Activated naive CD4-positive, alpha-beta T cell treated with anti-CD3 and anti-CD28 coated beads, Interleukin-2, amount 50 U/mL, for 72 hours (primary cell): ENCODE data around the gene LILRB4. TPM values are rescaled to one million over a fixed set of nuclear protein-coding genes. Genes with fewer than 3 reads are reported as not detected.
"Not testable (repeated sequence)": the region's sequence is repeated elsewhere in the genome, so short reads cannot be mapped to it uniquely, and the experiment has no call there.

Experiments used
- ATAC-seq, 2 donors: fragments of 150-1000 bp; cut with Tn5 transposase; 2 replicates each; pipeline ENCODE4 v1.10.0; 2021; ENCODE audit warnings: mild to moderate bottlenecking in 2 of 2, moderate library complexity in 2 of 2
- DNase-seq, 2 donors: peaks; one replicate each; pipeline ENCODE4 v3.0.0; 2021 to 2022; ENCODE audit warnings: low spot score in 2 of 2
- H3K27ac Mint-ChIP-seq, 2 donors: one replicate each; pipeline ENCODE4 v1.8.0; 2022; ENCODE audit warnings: mild to moderate bottlenecking in 2 of 2, mixed read lengths in 2 of 2
- H3K36me3 Mint-ChIP-seq, 2 donors: one replicate each; pipeline ENCODE4 v1.8.0; 2022; ENCODE audit warnings: mixed read lengths in 2 of 2
- H3K9me3 Mint-ChIP-seq, 2 donors: one replicate each; pipeline ENCODE4 v1.8.0; 2022; ENCODE audit warnings: mixed read lengths in 2 of 2
- total RNA-seq, 2 donors: library from RNA; stranded (reverse); gene quantifications; one replicate each; pipeline ENCODE4 v1.2.3, GENCODE V29; 2022

The LILRB4 gene
- total RNA-seq, 2 donors from 2014 or later, result not detected

DNA sequence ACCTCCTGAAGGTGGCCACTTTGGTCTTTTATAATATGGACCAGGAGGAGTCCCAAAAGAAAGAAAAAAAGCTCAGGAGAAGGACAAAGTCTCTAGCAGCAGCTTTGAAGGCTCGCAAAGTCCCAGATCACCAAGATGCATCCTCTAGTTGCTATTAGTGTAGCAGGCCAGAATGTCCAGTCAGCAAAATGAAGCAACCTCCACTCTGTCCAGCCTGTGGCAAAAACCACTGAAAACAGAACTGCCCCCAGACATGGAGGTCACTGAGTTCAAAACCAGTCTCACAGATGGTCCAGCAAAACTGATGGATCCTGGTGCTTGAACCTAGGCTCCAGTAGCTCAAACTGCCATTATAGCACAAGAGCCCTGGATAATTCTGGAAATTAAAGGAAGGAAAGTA lies 10.4 kb downstream of the LILRB4 start:
- Mint-ChIP-seq H3K9me3 (peaks cover 0 to 7% of the 10 kb centered on the region in 2 donors), H3K36me3 (peaks cover 0 to 5% of the 10 kb centered on the region in 2 donors), H3K27ac (no peak overlapping the region)
- no peak for ATAC-seq
- no peak for DNase-seq

DNA sequence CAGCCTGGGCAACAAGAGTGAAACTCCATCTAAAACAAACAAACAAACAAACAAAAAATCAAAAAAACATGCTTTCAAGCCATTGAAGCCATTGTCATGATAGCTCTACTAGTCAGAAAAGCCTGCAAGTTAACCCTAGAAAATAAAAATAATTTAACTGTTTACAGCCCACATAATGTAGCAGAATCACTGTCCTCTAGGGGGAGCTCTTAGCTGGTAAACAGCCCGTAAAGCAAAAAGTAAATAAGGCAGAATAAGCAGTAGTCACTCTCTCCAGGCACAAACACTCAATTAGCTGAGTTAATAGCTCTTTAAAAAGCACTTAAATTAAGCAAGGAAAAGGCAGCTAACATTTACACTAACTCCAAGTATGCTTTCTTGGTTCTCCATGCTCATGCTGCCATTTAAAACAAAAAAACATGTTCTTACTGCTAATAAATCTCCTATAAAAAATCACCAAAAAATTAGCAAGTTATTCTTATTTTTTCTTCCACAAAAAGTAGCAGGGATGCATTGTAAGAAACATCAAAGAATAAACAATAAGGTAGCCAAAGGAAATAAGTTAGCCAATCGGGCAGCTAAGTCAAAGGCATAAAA lies 11.3 kb downstream of the LILRB4 start:
- ATAC-seq, result no peak
- peak in 1 of 2 donors; percentile 33 for DNase-seq
- Mint-ChIP-seq H3K36me3 (peaks cover 0 to 4% of the 10 kb centered on the region in 2 donors), H3K9me3 (peaks cover 0 to 4% of the 10 kb centered on the region in 2 donors), H3K27ac (no peak overlapping the region)

DNA sequence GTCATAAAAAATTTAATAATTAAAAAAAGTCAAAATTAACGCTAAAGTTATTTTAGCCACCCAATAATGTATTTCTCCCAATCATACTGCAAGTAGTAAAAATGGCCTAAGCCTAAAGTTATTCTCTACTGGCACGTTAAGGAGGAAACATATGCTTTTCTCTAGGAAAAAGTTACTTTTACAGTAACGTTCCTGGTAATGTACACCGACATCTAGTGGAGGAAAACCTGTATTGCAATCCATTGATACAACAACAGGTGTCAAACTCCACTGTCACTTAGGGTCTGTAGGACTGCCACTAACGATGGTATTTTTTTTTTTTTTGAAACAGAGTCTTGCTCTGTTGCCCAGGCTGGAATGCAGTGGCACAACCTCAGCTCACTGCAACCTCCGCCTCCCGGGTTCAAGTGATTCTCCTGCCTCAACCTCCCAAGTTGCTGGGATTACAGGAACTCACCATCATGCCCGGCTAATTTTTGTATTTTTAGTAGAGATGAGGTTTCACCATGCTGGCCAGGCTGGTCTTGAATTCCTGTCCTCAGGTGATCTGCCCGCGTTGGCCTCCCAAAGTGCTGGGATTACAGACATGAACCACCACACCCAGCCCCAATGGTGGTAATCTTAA lies 13.5 kb downstream of the LILRB4 start:
- H3K36me3 Mint-ChIP-seq, H3K9me3 Mint-ChIP-seq, H3K27ac Mint-ChIP-seq, ATAC-seq: not testable (repeated sequence)
- DNase-seq, result peak in 1 of 2 donors; percentile 28

DNA sequence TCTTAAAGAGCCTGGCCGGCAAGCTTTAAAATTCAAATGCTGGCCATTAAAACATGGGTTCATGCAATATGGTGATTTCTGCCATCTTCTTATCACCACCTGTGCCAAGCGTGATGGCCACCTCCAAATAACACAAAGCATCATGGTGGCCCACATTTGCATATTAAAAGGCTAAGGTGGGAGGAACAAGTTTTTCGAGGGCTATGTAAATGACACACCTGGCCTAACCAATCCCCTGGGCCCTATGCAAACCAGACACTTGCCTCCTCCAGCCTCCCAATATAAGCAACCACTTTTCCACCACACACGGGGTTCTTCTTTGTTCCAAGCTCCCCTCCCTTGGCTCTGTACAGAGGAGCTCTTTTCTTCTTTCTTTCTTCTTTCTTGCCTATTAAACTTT lies 14.4 kb downstream of the LILRB4 start:
- no peaks in the 10 kb centered on the region for H3K36me3 Mint-ChIP-seq
- H3K27ac Mint-ChIP-seq, result no peak overlapping the region
- no peak for ATAC-seq
- no peak for DNase-seq
- H3K9me3 Mint-ChIP-seq, result no peaks in the 10 kb centered on the region

DNA sequence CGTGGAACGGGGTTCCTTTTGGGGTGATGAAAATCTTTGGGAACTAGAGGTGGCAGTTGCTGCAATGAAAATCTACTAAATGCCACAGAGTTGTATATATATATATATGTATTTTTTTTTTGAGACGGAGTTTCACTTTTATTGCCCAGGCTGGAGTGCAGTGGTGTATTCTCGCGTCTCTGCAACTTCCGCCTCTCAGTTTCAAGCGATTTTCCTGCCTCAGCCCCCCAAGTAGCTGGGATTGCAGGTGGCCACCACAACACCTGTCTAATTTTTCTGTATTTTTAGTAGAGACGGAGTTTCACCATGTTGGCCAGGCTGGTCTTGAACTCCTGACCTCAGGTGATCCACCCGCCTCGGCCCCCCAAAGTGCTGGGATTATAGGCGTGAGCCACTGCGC lies 18.8 kb downstream of the LILRB4 start:
- H3K27ac Mint-ChIP-seq, ATAC-seq, H3K9me3 Mint-ChIP-seq, H3K36me3 Mint-ChIP-seq, DNase-seq: not testable (repeated sequence)

DNA sequence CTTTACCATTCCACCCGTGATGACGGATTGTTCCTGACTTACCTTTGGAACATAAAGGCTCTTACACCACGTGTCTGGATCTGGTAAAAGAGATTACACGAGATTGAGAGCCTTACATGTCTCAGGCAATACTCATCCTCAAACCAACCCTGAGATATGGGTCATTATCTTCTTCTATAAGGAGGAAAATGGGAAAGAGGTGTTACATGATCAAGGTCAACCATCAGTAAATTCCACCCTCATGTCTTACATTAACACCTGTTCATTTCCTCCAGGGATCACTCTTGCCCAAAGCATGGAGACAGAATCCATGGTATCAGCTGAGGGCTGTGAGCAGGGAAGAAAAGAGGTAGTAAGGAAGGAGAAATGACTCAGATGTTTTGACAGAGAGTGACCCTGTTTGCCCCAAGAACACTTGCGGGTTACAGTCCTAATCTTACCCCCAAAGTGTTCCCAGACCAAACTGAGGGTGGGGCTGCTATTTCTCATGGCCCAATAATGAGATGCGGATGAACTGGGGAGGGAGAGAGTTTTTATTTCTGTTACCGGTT lies 19.6 kb downstream of the LILRB4 start:
- H3K9me3 Mint-ChIP-seq, result no peaks in the 10 kb centered on the region
- DNase-seq, result no peak
- H3K27ac Mint-ChIP-seq, result no peak overlapping the region
- no peak for ATAC-seq
- no peaks in the 10 kb centered on the region for H3K36me3 Mint-ChIP-seq

DNA sequence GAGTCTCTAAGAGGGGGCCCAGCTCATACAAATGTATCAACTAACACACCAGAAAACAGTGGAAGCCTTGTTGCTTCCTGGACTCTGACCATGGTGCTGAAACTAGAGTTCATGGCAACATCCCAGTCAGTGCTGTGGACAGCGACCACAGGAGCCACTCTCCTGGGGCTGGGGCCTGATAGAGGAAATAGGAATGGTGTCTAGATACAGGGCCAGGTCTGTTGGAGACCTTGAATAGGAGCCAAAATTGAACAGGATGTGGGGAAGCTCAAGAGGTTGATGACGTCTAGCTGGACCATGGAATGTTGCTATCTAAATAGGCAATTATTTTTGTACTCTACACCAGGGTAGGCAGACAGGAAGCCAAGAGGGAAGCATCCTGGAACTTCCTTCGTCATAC lies 21.7 kb downstream of the LILRB4 start:
- DNase-seq (no peak), ATAC-seq (no peak)
- Mint-ChIP-seq H3K9me3 (no peaks in the 10 kb centered on the region), H3K36me3 (no peaks in the 10 kb centered on the region), H3K27ac (no peak overlapping the region)

DNA sequence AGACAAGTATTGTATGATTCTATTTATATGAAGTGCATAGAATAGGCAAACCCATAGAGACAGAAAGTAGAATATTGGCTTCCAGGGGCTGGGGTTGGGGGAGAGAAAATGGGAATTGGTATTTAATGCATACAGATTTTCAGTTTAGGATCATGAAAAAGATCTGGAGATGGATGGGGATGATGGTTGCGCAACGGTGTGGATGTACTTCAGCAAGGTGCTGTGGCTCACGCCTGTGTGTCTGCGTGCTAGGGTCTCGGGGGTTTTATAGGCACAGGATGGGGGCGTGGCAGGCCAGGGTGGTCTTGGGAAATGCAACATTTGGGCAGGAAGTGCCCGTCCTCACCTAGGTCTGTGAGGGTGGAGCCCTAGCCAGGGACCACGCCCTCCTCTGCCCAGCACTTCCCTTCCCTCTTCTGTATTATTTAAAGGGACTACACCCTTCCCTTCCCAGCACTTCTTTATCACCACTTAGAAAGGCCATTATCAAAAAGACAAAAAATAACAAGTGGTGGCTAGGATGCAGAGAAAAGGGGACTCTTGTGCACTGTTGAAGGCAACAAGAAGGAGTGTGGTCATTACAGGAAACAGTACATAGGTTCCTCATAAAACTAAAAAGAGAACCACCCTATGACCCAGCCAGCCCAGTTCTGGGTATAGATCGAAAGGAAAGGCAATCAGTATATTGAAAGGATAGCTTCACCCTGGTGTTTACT lies 29.0 kb downstream of the LILRB4 start:
- H3K27ac Mint-ChIP-seq, result no peak overlapping the region
- DNase-seq (no peak), ATAC-seq (no peak)
- H3K9me3 Mint-ChIP-seq, result peaks cover 3% of the 10 kb centered on the region in 2 donors
- peaks cover 0 to 4% of the 10 kb centered on the region in 2 donors for H3K36me3 Mint-ChIP-seq

DNA sequence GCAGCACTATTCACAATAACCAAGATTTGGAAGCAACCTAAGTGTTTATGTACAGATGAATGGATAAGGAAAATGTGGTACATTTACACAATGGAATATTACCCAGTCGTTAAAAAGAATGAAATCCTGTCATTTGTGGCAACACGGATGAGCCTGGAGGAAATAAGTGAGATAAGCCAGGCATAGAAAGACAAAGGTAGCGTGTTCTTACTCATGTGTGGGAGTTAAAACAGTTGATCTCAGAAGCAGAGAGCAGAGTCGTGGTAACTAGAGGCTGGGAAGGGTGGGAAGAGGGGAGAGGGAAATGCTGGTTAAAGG lies 29.5 kb downstream of the LILRB4 start:
- H3K36me3 Mint-ChIP-seq, result peaks cover 0 to 4% of the 10 kb centered on the region in 2 donors
- no peak overlapping the region for H3K27ac Mint-ChIP-seq
- DNase-seq, result no peak
- no peak for ATAC-seq
- peaks cover 3% of the 10 kb centered on the region in 2 donors for H3K9me3 Mint-ChIP-seq

DNA sequence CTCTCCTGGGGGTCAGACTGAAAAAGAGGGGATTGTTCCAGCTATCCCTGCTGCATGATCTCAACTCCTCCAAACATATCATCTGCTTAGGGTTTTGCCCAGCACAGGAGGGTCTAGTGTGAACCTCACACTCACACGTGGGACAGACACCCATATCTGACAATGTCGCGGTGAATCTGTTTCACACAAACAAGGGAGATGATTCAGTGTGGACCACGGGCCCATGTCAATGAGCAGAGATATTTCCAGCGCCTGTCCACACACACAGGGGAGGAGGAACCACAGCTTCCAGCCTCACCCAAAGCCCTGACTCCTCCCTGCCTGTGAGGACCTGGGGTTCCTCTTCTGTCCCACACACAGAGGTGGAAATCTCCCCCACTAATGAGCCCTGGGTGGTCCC lies 31.9 kb downstream of the LILRB4 start:
- Mint-ChIP-seq H3K27ac (no peak overlapping the region), H3K36me3 (peaks cover 0 to 4% of the 10 kb centered on the region in 2 donors), H3K9me3 (peaks cover 3% of the 10 kb centered on the region in 2 donors)
- no peak for DNase-seq
- ATAC-seq, result no peak

DNA sequence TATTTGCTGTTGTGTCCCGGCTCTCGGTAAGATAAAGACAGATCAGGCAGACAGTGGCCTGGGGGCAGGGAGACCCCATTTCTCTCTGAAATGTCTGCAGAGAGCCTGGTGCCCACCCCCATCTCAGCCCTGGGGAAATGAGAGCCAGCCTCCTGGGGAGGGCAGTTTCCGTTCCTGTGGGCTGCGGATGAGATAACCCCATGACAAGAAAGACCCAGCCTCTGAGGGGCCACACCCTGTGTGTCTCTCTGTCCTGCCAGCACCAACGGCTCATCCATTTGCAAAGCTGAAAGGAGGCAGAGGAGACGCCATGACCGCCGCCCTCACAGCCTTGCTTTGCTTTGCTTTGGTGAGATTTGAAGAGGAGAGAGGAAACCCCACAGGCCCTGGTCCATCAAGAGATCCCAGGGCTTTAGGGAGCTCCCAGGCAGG lies 33.3 kb downstream of the LILRB4 start:
- Mint-ChIP-seq H3K27ac (no peak overlapping the region), H3K9me3 (peaks cover 3% of the 10 kb centered on the region in 2 donors), H3K36me3 (peaks cover 0 to 4% of the 10 kb centered on the region in 2 donors)
- ATAC-seq (no peak), DNase-seq (no peak)

DNA sequence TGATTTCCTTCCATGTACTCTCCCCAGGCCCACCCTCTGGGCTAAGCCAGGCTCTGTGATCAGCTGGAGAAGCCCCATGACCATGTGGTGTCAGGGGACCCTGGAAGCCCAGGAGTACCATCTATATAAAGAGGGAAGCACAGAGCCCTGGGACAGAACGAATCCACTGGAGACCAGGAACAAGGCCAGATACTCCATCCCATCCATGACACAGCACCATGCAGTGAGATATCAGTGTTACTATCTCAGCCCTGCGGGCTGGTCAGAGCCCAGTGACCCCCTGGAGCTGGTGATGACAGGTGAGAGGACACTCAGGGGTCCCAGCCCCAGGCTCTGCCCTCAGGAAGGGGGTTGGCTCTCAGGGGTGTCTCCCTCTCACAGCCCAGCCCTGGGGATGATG lies 34.0 kb downstream of the LILRB4 start:
- DNase-seq, result no peak
- Mint-ChIP-seq H3K36me3 (peaks cover 0 to 4% of the 10 kb centered on the region in 2 donors), H3K9me3 (peaks cover 0 to 3% of the 10 kb centered on the region in 2 donors), H3K27ac (no peak overlapping the region)
- no peak for ATAC-seq

DNA sequence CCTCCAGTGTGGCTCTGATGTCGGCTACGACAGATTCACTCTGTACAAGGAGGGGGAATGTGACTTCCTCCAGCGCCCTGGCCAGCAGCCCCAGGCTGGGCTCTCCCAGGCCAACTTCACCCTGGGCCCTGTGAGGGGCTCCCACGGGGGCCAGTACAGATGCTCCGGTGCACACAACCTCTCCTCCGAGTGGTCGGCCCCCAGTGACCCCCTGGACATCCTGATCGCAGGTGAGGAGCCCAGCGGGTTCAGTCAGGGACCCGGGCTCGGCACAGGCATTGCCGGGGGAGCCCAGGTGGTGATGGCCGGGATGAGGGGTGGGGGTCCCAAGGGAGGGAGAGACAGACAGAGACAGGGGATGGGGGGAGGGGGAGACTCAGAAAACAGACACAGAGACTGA lies 34.9 kb downstream of the LILRB4 start:
- H3K36me3 Mint-ChIP-seq, H3K9me3 Mint-ChIP-seq, ATAC-seq, DNase-seq, H3K27ac Mint-ChIP-seq: not testable (repeated sequence)

DNA sequence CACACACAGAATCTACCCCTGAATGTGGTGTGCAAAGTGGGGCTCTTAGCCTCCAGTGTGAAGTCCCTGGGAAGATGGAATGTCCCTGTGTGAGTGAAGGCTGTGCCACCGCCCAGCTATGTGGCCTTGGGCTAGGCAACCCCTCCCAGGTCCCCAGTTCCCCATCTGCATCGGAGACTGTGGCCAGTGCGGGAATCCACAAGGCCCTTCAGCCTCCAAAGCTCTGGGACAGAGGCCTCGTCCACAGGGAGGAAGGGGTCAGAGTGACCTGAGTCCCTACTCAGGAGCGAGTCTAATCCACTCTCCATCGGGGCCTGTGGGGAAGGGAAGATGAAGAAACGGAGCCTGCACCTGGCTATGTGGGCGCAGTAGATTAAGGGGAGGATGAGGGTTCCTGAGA lies 42.1 kb downstream of the LILRB4 start:
- DNase-seq (no peak), ATAC-seq (no peak)
- H3K36me3 Mint-ChIP-seq, result no peaks in the 10 kb centered on the region
- peaks cover 0 to 5% of the 10 kb centered on the region in 2 donors for H3K9me3 Mint-ChIP-seq
- no peak overlapping the region for H3K27ac Mint-ChIP-seq

DNA sequence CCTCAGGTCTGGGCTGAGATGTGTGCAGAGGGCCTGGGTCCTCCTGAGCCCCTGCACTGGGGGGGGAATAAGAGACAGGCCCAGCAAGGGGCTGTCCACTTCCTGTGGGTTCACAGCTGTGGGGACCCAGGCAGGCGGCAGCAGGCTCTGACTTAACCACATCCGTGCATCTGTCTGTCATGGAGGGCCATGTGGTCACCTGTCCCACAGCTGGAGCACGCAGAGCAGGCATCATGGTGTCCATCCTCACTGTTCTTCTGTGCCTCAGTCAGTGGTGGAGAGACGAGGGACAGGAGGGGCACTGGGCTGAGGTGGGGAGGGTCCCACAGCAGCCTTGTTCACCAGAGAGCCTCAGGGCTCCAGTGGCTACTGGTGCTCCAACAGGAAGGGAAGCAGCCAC lies 45.2 kb downstream of the LILRB4 start:
- peaks cover 0 to 7% of the 10 kb centered on the region in 2 donors for H3K9me3 Mint-ChIP-seq
- H3K36me3 Mint-ChIP-seq, result no peaks in the 10 kb centered on the region
- DNase-seq, result no peak
- peak overlapping the region in 1 of 2 donors; percentile 44 for H3K27ac Mint-ChIP-seq
- ATAC-seq, result peak in 1 of 2 donors; percentile 55

DNA sequence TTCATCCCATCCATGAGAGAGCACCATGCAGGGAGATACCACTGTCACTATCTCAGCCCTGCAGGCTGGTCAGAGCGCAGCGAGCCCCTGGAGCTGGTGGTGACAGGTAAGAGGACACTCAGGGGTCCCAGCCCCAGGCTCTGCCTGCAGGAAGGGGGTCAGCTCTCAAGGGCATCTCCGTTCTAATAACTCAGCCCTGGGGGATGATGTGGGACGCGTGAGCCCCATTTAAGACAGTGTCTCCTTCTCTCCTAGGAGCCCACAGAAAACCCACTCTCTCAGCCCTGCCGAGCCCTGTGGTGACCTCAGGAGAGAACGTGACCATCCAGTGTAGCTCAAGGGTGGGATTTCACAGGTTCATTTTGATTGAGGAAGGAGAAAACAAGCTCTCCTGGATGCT lies 46.0 kb downstream of the LILRB4 start:
- no peak for ATAC-seq
- H3K27ac Mint-ChIP-seq, result no peak overlapping the region
- peaks cover 0 to 10% of the 10 kb centered on the region in 2 donors for H3K9me3 Mint-ChIP-seq
- no peaks in the 10 kb centered on the region for H3K36me3 Mint-ChIP-seq
- no peak for DNase-seq

DNA sequence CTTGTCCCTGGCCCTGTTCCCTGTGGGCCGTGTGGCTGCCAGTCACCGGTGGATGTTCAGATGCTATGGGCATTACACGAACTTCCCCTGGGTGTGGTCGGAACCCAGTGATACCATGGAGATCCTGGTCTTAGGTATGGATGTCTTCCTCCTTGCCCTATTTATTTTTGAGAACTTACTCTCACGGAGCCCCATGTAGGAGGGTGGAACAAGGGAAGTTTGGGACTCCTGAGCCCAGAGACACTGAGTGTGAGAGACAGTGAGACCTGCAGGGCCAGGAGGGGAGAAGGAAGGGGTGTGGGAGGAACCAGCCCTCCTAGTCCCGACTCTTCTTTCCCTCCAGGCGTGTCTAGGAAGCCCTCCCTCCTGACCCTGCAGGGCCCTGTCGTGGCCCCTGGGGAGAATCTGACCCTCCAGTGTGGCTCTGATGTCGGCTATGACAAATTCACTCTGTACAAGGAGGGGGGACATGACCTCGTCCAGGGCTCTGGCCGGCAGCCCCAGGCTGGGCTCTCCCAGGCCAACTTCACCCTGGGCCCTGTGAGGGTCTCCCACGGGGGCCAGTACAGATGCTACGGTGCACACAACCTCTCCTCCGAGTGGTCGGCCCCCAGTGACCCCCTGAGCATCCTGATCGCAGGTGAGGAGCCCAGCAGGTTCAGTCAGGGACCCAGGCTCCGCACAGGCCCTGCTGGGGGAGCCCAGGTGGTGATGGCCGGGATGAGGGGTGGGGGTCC lies 46.6 kb downstream of the LILRB4 start:
- H3K9me3 Mint-ChIP-seq, result peaks cover 0 to 6% of the 10 kb centered on the region in 2 donors
- no peak for DNase-seq
- no peaks in the 10 kb centered on the region for H3K36me3 Mint-ChIP-seq
- no peak overlapping the region for H3K27ac Mint-ChIP-seq
- no peak for ATAC-seq
